GM18526 (cell line): Measurements from ENCODE around the gene DISP2.

Experiments
- POLR2A ChIP-seq: IDR thresholded peaks from 3 replicates; pipeline ENCODE4 v1.6.1; 2011; ENCODE audit not compliant: insufficient read length; ENCODE audit errors: extremely low read depth

The DISP2 gene

GRCh38 chr15:40334941-40335795 lies 22.9 kb upstream of the DISP2 start:
- no peak for TF ChIP-seq POLR2A

DNA sequence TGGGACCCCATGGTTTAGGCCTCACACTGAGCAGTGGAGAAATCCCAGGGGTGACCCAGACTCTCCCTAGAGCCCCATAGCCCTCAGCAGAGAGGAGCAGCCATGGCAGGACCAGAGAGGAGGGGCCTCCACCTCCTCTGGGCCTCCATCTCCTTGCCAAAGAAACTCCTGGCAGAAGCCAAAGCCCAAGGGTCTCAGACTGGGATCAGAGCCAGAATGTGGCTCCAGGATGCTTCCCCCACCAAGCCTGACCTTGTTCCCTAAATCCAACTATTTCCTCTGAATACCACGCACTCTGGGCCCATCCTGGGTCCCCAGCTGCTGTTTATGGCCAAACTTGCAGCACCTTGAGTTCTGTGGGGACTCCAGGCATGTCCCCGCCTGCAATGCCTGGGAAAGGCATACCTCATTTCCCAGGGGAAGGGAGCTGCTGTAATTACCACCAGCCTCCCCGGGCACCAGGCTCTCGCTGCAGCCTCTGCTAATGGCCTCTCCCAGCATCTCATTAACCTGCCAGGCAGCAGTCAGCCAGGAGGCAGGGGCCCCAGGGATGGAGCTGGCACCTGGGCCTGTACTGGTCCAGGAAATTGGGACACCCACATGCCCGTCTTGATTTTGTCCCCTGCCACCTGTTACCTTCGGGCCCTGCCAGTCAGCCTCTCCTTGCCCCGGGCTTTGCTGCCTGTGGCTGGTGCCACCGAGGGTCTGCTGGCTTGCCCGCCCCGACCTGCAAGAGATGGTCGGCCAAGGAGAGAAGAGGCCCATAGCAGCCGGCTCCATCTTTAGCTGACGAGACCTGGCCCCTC lies 21.9 kb upstream of the DISP2 start:
- TF ChIP-seq POLR2A = no peak

DNA sequence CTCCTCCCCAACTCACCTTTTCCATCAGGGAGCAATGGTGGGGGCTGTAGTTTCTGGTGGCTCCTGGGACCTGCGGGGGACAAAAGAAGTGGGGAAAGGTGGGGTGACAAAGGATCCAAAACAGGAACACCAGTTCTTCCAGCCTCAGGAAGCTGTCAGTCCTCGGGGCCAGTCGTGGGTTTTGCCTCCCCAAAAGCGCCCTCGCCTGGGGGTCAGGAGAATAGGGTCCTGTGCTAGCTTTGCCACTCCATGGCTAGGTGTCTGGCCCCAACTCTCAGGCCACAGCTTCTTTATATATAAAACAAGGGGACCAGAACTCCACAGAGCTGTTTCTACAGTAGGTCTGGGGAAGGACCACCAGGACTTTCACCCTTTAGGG lies 21.3 kb upstream of the DISP2 start:
- no peak for TF ChIP-seq POLR2A

- TF ChIP-seq POLR2A = no peak
Measured at GRCh38 chr15:40337597-40337996, 20.4 kb upstream of the DISP2 start.

- no peak for TF ChIP-seq POLR2A
Measured at GRCh38 chr15:40338041-40338657, 19.9 kb upstream of the DISP2 start.

- TF ChIP-seq POLR2A = no peak
Measured at GRCh38 chr15:40338921-40339620, 18.9 kb upstream of the DISP2 start.

- TF ChIP-seq POLR2A = no peak
Measured at GRCh38 chr15:40339621-40339945, 18.4 kb upstream of the DISP2 start.

GRCh38 chr15:40340038-40340739 lies 17.8 kb upstream of the DISP2 start:
- no peak for TF ChIP-seq POLR2A

- TF ChIP-seq POLR2A = no peak
Measured at GRCh38 chr15:40340740-40341400, 17.1 kb upstream of the DISP2 start, which contains the start of gene CCDC9B. Gene CCDC9B (minus strand): TSS chr15:40340939. CDS start chr15:40340819, 120 bp downstream.

DNA sequence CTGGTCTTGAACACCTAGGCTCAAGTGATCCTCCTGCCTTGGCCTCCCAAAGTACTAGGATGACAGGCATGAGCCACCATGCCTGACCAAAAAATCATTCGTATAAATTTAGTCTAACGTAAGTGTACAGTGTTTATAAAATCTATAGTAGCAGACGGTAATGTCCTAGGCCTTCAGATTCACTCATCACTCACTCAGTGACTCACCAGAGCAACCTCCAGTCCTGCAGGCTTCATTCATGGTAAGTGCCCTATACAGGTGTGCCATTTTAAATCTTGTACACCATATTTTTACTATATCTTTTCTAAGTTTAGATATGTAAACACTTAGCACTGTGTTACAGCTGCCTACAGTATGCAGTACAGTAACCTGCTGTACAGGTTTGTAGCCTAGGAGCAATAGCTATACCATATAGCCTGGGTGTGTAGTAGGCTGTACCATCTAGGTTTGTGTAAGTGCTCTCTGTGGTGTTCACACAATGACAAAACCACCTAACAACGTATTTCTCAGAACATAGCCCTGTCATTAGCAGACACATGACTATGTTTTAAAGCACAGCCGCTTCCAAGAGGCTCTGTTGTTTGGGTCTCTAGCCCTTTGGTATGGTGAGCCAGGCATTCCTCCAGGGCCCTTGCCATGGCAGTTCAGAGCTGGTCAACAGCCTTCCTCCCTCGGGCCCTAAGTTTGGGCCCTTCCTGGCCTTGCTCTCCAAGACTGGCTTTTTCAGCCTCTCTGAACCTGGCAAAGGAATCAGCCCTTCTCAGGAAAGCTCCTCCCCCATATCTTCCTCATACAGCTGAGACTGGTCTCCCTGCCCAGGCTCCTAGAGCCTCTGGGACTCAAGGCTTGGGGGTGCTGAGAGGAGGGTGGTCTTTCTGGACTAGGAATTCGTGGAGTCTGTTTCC lies 15.4 kb upstream of the DISP2 start:
- no peak for TF ChIP-seq POLR2A

GRCh38 chr15:40343512-40343911 lies 14.5 kb upstream of the DISP2 start:
- no peak for TF ChIP-seq POLR2A

GRCh38 chr15:40344217-40344616 lies 13.8 kb upstream of the DISP2 start:
- TF ChIP-seq POLR2A = no peak

DNA sequence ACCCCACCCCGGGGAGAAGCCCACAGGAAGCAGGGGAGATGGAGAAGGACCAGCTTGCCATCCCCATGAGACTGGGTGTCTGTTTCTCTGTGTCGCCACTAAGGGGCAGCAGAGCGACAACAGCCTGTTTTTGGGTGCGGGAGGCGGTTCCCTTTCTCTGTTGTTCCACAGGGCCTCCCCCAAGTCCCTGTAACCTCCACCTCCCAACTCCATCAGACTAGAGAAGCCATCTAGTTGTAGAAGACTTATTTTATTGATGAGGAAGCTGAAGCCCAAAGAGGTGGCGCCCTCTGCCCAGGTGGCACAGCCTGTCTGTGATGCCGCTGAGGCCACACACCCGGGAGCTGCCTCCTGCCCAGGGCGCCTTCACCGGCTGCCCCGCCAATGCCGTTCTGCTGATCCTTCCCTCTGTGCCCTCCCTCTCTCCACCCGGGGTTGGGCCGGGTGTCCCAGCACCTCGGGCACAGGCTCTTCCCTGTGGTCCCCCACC lies 13.3 kb upstream of the DISP2 start:
- no peak for TF ChIP-seq POLR2A
